GOT3 (cell line): ENCODE measurements around the gene PCTP.

Experiments used
- DNase-seq: peaks from one replicate; lab custom pipeline; 2025; ENCODE audit warnings: mixed read lengths; lab: John Stamatoyannopoulos, UW

The PCTP gene

GRCh38 chr17:55794725-55795482, 44.1 kb downstream of the PCTP start:
- no peak for DNase-seq

GRCh38 chr17:55806745-55807495, 56.1 kb downstream of the PCTP start:
- no peak for DNase-seq

DNA sequence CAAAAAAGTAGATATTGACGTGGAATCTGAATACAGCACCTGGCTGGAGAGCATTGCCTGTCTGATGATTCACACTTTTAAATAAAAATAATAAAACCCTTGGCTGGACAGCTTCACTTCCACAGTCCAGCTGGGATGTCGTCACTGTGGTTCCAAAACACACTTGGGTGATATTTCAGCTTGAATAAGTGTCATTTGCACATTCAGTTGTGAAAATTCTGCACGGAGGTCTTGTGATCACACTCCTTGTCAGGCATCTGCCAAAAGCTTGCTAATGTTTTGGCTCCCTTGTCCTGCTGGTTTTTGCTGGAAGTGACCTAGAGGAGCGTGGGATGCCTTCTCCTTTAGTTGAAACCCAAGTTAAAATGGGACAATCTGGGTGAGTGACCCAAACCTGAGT, 60.7 kb downstream of the PCTP start:
- DNase-seq, result no peak

- DNase-seq, result no peak
These were observed 61.5 kb downstream of the PCTP start for GRCh38 chr17:55812323-55812722.

- DNase-seq, result no peak
These were observed 63.1 kb downstream of the PCTP start for GRCh38 chr17:55813944-55814343.

DNA sequence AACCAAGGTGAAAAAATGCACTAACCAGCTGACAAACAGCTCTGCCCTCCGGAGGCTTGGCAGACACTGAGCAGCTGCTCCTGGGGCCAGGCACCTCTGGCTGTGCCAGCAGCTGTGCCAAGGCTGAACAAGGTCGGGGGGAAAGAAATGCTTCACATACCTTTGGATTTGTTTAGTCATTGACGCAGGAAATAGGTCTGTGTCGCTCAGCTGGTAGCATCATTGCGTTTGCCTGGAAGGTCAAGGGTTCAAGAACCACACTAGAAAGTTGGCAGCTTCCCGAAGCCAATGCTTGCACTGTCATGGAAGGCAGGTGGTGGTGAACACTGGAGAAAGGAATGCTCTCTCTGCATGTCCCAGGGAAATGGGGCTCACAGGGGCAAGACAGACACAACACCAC, 63.5 kb downstream of the PCTP start:
- no peak for DNase-seq

DNA sequence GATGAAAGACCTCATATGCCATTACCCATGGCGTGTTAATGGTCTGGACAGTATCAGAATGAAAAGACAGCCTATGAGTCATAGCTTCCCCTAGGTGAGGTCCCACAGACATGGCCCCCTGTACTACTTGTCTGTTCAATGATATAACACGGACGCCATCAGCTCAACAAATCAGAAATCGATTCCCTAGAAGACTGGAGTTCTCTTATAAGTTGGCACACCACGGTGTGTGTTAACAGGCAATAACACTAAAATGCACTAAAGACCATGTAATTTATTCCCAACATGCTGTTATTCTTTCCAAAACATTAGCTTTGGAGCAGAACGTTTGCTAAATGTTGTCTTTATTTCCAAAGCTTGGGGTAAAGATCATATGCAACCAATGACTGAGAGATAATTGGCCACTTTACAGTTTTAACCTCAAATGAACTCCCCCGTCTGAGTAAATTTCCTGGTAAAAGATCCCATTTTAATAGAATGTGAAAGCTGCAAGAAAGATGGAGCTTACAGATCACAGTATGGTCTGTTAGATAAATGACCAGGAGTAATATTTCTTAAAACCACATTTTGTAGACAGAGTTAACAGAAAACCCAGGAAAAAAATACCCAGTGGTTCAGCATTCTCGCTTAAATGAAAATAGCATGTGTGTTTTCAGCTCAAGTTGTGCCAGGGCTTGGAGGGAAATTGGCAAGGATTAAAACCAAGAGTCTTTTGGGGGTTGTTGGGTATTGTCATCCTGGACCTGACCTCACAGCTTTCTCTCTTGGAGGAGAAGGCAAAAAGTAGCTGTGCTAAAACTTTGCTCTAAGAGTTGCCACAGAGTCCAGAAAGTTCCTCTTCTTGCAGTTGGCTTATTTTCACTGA, 65.9 kb downstream of the PCTP start:
- no peak for DNase-seq

DNA sequence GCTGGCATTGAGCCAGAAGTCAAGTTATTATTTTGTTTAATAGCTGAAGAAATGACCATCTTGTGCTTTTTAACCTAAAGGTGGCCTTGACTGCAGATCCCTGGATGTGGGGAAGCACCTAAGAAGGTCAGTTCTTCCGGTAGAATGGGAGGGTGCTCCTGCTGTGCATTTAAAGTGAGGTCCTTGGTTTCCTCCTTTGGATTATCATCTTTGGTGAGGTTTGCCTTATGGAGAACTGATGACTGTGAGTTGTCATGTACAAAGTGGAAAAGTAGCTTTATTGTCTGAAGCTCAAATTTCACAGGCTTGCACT, 66.5 kb downstream of the PCTP start:
- no peak for DNase-seq

DNA sequence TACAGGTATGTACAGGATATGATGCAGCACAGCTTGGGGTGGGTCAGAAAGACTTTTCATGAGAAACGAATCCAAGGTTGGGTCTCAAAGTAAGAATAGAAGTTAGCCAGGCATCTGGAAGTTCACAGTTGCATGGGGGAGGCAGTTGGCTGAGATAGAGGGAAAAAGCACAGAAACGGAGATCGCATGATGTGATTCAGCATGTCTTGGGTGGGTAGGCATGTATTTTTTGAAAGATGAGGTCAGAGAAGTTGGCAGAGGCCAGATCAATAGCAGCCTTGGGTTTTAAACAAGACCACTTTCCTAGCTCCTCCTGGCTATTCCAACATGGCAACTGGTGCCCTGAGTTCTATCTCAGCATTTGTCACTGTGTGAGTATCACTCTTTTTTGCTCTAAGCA, 67.2 kb downstream of the PCTP start:
- DNase-seq, result no peak

DNA sequence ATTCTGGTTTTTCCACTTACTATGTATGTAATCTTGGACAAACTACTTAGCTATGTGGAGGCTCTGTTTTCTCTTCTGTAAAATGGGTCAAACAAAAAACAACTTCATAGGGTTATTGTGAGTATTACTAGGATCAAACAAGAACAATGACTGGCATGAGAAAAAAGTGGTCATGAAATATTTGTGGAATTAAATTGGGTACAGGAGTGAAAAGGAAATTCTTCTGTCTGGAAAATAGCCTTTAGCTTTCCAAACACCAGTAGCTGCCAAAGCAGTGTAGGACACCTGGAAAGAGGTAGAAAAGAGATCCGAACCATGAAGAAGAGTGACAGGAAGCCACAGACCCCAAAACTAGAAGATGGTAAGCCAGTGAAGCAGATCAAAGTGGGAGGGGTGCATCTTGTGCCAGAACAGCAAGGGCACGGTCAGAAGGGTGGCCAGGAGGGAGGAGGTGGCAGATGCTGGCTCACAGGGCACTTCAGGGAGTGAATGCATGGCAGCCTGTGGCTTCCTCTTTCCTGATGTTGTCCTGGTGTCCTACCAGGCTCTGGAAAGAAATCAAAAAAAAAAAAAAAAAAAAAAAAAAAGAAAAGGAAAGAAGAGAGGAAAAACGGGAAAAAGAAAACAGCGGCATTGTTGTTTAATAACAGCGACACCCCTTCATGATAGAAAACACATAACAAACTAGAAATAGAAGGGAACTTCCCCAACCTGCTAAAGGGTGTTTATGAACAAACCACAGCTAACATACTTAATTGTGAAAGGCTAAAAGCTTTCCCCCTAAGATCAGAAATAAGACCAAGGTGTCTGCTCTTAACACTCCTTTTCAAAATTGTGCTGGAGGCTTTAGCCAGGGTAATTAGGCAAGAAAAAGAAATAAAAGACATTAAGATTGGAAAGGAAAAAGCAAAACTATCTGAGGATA, 67.9 kb downstream of the PCTP start:
- DNase-seq, result no peak

DNA sequence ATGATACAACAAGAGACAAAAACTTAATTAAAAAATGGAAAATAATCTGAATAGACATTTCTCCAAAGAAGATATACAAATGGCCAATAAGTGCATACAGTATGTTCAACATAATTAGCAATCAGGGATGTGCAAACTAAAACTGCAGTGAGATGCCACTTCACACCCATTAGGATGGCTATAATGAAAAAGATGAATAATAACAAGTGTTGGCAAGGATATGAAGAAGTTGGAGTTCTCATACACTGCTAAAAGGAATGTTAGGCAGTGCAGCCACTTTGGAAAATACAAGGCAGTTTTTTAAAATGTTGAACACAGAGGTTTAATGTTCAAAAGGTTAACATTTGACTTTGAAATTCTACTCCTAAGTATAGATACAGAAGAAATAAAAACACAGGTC, 69.8 kb downstream of the PCTP start:
- DNase-seq, result no peak

DNA sequence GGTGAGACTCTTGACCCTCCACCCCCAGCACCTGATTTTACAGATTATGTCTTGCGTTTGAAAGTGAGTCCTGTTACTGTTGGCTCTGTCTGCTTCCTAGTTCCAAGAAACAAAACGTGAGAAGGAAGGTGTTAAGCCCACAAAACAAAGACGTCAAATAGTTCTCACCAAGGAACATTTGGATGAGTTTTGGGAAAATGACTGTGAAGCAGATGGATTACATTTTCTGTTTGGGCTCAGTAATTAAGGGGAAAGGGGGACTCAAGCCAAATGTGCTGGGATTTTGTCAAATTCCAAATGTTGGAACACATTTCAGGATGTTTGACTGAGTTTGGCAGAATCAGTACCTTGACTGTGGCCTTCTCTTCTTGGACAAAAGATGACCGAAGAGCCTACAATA, 71.2 kb downstream of the PCTP start:
- no peak for DNase-seq

DNA sequence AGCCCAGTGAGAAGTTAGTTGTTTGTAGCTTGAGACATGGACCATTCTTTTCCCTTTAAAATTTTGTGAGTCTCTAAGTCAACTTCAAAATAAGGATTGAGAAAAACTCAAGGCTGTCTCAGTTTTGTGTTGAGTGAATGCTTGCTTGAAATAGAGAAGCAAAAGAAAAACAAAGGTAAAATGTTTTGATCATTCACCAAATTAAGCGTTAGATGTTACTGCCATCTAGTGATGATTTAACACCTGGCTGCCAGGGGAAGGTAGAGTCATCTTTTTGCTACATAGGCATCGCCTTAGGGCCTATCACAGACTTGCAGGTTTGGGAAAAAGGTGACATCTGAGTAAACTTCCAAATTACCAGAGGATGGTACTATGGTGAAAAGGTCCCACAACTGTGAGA, 74.4 kb downstream of the PCTP start:
- no peak for DNase-seq
